Glutamatergic neuron (in vitro differentiated cells): ENCODE measurements around the gene CASP3. TPM values are rescaled to one million over a fixed set of nuclear protein-coding genes. Genes with fewer than 3 reads are reported as not detected.
"Not testable (repeated sequence)": the region's sequence is repeated elsewhere in the genome, so short reads cannot be mapped to it uniquely, and the experiment has no call there.

Source experiments
- DNase-seq: peaks from one replicate; pipeline ENCODE4 v3.0.0; 2022
- H3K27ac Mint-ChIP-seq: one replicate; pipeline ENCODE4 v1.8.0; 2020; ENCODE audit warnings: mild to moderate bottlenecking, mixed read lengths, inconsistent platforms; ENCODE audit not compliant: unreplicated experiment
- H3K27me3 Mint-ChIP-seq: one replicate; pipeline ENCODE4 v1.8.0; 2020; ENCODE audit warnings: mild to moderate bottlenecking, moderate library complexity, mixed read lengths, inconsistent platforms; ENCODE audit not compliant: unreplicated experiment
- H3K36me3 Mint-ChIP-seq: one replicate; pipeline ENCODE4 v1.8.0; 2020; ENCODE audit warnings: mild to moderate bottlenecking, mixed read lengths, inconsistent platforms; ENCODE audit not compliant: unreplicated experiment
- H3K4me1 Mint-ChIP-seq: one replicate; pipeline ENCODE4 v1.8.0; 2020; ENCODE audit warnings: mild to moderate bottlenecking, low read depth, mixed read lengths, inconsistent platforms; ENCODE audit not compliant: unreplicated experiment
- H3K4me3 Mint-ChIP-seq: one replicate; pipeline ENCODE4 v1.8.0; 2020; ENCODE audit warnings: mild to moderate bottlenecking, mixed read lengths, inconsistent platforms; ENCODE audit not compliant: unreplicated experiment
- H3K9me3 Mint-ChIP-seq: one replicate; pipeline ENCODE4 v1.8.0; 2020; ENCODE audit warnings: mild to moderate bottlenecking, moderate library complexity, mixed read lengths, inconsistent platforms; ENCODE audit not compliant: unreplicated experiment
- CTCF ChIP-seq: fragments of 200-600 bp; sonication (generic); IDR thresholded peaks from one replicate; pipeline ENCODE4 v1.5.0; 2021; ENCODE audit not compliant: partially characterized antibody, unreplicated experiment
- total RNA-seq: library from RNA; stranded (reverse); fragmentation: NEBNext Ultra II Directional; extraction: Animal tissue kit (Norgen Biotek cat#: 25700); gene quantifications from one replicate; pipeline ENCODE4 v1.2.1, GENCODE V29; 2021; ENCODE audit not compliant: unreplicated experiment

The CASP3 gene
- total RNA-seq, 1 donor from 2014 or later: 311 TPM

- Mint-ChIP-seq H3K9me3 (peaks cover 4% of the 10 kb centered on the region), H3K4me3 (no peak overlapping the region), H3K36me3 (peaks cover 16% of the 10 kb centered on the region), H3K27me3 (peaks cover 4% of the 10 kb centered on the region), H3K4me1 (no peaks in the 10 kb centered on the region), H3K27ac (no peak overlapping the region)
- TF ChIP-seq CTCF: no peak
- DNase-seq: no peak
These were observed 32.4 kb downstream of the CASP3 start for GRCh38 chr4:184616633-184617551.

- H3K4me1 Mint-ChIP-seq, H3K27ac Mint-ChIP-seq, DNase-seq, H3K4me3 Mint-ChIP-seq, H3K27me3 Mint-ChIP-seq, H3K9me3 Mint-ChIP-seq: not testable (repeated sequence)
- peaks cover 16% of the 10 kb centered on the region for H3K36me3 Mint-ChIP-seq
These were observed 33.1 kb downstream of the CASP3 start for GRCh38 chr4:184616168-184616567.

GRCh38 chr4:184614509-184614908 is 34.7 kb downstream of the CASP3 start:
- Mint-ChIP-seq H3K36me3 (peaks cover 12% of the 10 kb centered on the region), H3K4me1 (no peaks in the 10 kb centered on the region), H3K9me3 (peaks cover 4% of the 10 kb centered on the region), H3K27me3 (peaks cover 3% of the 10 kb centered on the region), H3K27ac (no peak overlapping the region), H3K4me3 (no peak overlapping the region)
- DNase-seq: no peak
- TF ChIP-seq CTCF: no peak

GRCh38 chr4:184613405-184613804 is 35.8 kb downstream of the CASP3 start:
- DNase-seq: no peak
- Mint-ChIP-seq H3K9me3 (peaks cover 4% of the 10 kb centered on the region), H3K36me3 (peaks cover 12% of the 10 kb centered on the region), H3K27ac (no peak overlapping the region), H3K27me3 (no peaks in the 10 kb centered on the region), H3K4me1 (no peaks in the 10 kb centered on the region), H3K4me3 (no peak overlapping the region)
- no peak for TF ChIP-seq CTCF

GRCh38 chr4:184612074-184612473 is 37.2 kb downstream of the CASP3 start:
- DNase-seq: no peak
- Mint-ChIP-seq H3K4me1 (no peaks in the 10 kb centered on the region), H3K27ac (no peak overlapping the region), H3K9me3 (peaks cover 3% of the 10 kb centered on the region), H3K27me3 (no peaks in the 10 kb centered on the region), H3K4me3 (no peak overlapping the region), H3K36me3 (peaks cover 12% of the 10 kb centered on the region)
- no peak for TF ChIP-seq CTCF

- H3K4me3 Mint-ChIP-seq, H3K27ac Mint-ChIP-seq, DNase-seq, H3K27me3 Mint-ChIP-seq, H3K4me1 Mint-ChIP-seq, H3K36me3 Mint-ChIP-seq, H3K9me3 Mint-ChIP-seq: not testable (repeated sequence)
These were observed 41.8 kb downstream of the CASP3 start for GRCh38 chr4:184607429-184607828.

- not testable (repeated sequence) for H3K4me3 Mint-ChIP-seq, H3K4me1 Mint-ChIP-seq, H3K27me3 Mint-ChIP-seq, H3K9me3 Mint-ChIP-seq, H3K27ac Mint-ChIP-seq, H3K36me3 Mint-ChIP-seq, DNase-seq
These were observed 46.4 kb downstream of the CASP3 start for GRCh38 chr4:184602857-184603256.

GRCh38 chr4:184600982-184601381 is 48.3 kb downstream of the CASP3 start:
- not testable (repeated sequence) for H3K36me3 Mint-ChIP-seq, H3K27ac Mint-ChIP-seq, H3K4me3 Mint-ChIP-seq, H3K4me1 Mint-ChIP-seq, H3K9me3 Mint-ChIP-seq, H3K27me3 Mint-ChIP-seq, DNase-seq
